ENCODE results near the gene TPM3. TPM values are rescaled to one million over a fixed set of nuclear protein-coding genes. Genes with fewer than 3 reads are reported as not detected.

Gene TPM3
- total and polyA plus RNA-seq, 9 of the 15 experiments (the other 6 are each of a cell fraction or from before 2014, with no cell fraction given): 202 to 604 (median 421) TPM

DNA sequence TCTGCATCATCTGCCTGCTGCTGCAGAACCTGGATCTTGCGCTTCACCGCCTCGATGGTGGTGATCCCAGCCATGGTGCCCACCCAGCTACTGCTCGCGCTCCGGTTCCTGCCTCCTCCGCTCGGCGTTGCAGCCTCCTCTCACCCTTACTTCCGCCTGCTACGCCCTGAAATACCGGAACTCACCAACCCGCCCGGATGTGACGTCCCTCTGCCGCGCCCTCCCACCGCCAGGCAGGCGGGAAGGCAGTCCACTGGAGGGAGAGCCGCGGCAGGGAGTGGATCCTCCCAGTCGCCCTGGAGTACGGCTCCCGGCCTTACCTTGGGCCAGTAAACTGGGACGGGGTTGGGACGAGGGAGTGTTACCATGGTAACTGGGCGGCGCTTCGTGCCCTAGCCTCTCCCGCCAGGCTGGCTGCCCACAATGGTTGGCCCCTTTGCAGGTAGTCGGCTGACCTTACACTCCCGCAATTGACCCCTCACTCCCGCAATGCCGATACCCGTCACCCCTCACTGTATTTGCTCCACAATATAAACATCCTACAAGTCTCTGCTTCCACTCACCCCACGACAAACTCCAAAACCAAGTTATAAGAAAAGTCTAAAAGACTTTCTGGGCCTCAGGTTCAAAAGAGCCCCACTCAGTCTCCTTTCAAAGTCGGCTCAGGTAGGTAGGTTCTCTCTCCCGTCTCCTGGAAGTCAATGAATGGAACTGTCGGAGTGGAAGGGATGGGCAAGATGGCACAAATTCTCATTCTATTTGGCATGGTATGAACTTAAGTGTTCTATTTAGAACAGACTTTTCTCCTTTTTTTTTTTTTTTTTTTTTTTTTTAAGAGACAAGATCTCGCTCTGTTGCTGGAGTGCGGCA, 8.6 kb downstream of the TPM3 start (continued):
- TF ChIP-seq NR2C2 (CRISPR knock-in tag; IDR thresholded peaks at IDR 0.05) (no peak; the same call in 1 of the 2 replicates), NR2C2 (tag; IDR thresholded peaks at IDR 0.05) (peak; percentile 85), SP1 (CRISPR knock-in tag; IDR thresholded peaks at IDR 0.05) (peak; percentile 89), KAT8 (IDR thresholded peaks at IDR 0.05; ENCODE audit: low read depth) (no peak), HNRNPK (IDR thresholded peaks at IDR 0.05; ENCODE audit: low read depth, low read length, poor library complexity, severe bottlenecking) (no peak), KAT7 (CRISPR knock-in tag; IDR thresholded peaks at IDR 0.05; ENCODE audit: borderline replicate concordance) (no peak), SPI1 (IDR thresholded peaks at IDR 0.05; ENCODE audit: borderline replicate concordance, low read depth, low read length) (peak; percentile 56; the same call in 1 of the 2 replicates), ETV5 (CRISPR knock-in tag; IDR thresholded peaks at IDR 0.05; ENCODE audit: low read depth) (peak; percentile 82), CEBPB (tag; IDR thresholded peaks at IDR 0.05) (no peak), BRD9 (IDR thresholded peaks at IDR 0.05; ENCODE audit: low read depth, partially characterized antibody) (peak; percentile 1), ZNF124 (CRISPR knock-in tag; IDR thresholded peaks at IDR 0.05) (no peak), ARHGAP35 (IDR thresholded peaks at IDR 0.05; ENCODE audit: partially characterized antibody) (no peak), PHF8 (IDR thresholded peaks at IDR 0.05; ENCODE audit: borderline replicate concordance, low read length) (peak; percentile 95), TRIM28 (IDR thresholded peaks at IDR 0.05) (no peak), FOS (IDR thresholded peaks at IDR 0.05; ENCODE audit: extremely low read depth, insufficient read length) (no peak), PRPF4 (IDR thresholded peaks at IDR 0.05; ENCODE audit: insufficient read depth, low read depth, low read length, poor library complexity, severe bottlenecking) (peak; percentile 43)
- TF ChIP-seq, protein P1, sequence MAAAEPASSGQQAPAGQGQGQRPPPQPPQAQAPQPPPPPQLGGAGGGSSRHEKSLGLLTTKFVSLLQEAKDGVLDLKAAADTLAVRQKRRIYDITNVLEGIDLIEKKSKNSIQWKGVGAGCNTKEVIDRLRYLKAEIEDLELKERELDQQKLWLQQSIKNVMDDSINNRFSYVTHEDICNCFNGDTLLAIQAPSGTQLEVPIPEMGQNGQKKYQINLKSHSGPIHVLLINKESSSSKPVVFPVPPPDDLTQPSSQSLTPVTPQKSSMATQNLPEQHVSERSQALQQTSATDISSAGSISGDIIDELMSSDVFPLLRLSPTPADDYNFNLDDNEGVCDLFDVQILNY (CRISPR knock-in tag; IDR thresholded peaks at IDR 0.05): no peak
- TF ChIP-seq, protein P2, sequence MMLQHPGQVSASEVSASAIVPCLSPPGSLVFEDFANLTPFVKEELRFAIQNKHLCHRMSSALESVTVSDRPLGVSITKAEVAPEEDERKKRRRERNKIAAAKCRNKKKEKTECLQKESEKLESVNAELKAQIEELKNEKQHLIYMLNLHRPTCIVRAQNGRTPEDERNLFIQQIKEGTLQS (IDR thresholded peaks at IDR 0.05): peak; percentile 18; the same call in 1 of the 2 replicates
- TF ChIP-seq, protein P2 (CRISPR knock-in tag; conservative IDR thresholded peaks at IDR 0.05): 0 out of 2 replicates have a peak, but pooled peaks have one; percentile 52
- TF ChIP-seq, protein P3, sequence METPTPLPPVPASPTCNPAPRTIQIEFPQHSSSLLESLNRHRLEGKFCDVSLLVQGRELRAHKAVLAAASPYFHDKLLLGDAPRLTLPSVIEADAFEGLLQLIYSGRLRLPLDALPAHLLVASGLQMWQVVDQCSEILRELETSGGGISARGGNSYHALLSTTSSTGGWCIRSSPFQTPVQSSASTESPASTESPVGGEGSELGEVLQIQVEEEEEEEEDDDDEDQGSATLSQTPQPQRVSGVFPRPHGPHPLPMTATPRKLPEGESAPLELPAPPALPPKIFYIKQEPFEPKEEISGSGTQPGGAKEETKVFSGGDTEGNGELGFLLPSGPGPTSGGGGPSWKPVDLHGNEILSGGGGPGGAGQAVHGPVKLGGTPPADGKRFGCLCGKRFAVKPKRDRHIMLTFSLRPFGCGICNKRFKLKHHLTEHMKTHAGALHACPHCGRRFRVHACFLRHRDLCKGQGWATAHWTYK (CRISPR knock-in tag; IDR thresholded peaks at IDR 0.05): 0 out of 2 replicates have a peak, but pooled peaks have one; percentile 47
- TF ChIP-seq, protein P4, sequence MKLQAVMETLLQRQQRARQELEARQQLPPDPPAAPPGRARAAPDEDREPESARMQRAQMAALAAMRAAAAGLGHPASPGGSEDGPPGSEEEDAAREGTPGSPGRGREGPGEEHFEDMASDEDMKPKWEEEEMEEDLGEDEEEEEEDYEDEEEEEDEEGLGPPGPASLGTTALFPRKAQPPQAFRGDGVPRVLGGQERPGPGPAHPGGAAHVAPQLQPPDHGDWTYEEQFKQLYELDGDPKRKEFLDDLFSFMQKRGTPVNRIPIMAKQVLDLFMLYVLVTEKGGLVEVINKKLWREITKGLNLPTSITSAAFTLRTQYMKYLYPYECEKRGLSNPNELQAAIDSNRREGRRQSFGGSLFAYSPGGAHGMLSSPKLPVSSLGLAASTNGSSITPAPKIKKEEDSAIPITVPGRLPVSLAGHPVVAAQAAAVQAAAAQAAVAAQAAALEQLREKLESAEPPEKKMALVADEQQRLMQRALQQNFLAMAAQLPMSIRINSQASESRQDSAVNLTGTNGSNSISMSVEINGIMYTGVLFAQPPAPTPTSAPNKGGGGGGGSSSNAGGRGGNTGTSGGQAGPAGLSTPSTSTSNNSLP (IDR thresholded peaks at IDR 0.05; ENCODE audit: borderline replicate concordance, low read depth, low read length): no peak

Measured in K562 (cell line).